GM19463 (cell line): ENCODE measurements around the gene MVD.

ENCODE experiments used
- ATAC-seq: cut with Tn5 transposase; IDR thresholded peaks from one replicate; pipeline ENCODE4 v1.9.1; 2021; ENCODE audit warnings: mild to moderate bottlenecking, moderate library complexity; ENCODE audit not compliant: unreplicated experiment

Gene MVD, protein sequence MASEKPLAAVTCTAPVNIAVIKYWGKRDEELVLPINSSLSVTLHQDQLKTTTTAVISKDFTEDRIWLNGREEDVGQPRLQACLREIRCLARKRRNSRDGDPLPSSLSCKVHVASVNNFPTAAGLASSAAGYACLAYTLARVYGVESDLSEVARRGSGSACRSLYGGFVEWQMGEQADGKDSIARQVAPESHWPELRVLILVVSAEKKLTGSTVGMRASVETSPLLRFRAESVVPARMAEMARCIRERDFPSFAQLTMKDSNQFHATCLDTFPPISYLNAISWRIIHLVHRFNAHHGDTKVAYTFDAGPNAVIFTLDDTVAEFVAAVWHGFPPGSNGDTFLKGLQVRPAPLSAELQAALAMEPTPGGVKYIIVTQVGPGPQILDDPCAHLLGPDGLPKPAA

DNA sequence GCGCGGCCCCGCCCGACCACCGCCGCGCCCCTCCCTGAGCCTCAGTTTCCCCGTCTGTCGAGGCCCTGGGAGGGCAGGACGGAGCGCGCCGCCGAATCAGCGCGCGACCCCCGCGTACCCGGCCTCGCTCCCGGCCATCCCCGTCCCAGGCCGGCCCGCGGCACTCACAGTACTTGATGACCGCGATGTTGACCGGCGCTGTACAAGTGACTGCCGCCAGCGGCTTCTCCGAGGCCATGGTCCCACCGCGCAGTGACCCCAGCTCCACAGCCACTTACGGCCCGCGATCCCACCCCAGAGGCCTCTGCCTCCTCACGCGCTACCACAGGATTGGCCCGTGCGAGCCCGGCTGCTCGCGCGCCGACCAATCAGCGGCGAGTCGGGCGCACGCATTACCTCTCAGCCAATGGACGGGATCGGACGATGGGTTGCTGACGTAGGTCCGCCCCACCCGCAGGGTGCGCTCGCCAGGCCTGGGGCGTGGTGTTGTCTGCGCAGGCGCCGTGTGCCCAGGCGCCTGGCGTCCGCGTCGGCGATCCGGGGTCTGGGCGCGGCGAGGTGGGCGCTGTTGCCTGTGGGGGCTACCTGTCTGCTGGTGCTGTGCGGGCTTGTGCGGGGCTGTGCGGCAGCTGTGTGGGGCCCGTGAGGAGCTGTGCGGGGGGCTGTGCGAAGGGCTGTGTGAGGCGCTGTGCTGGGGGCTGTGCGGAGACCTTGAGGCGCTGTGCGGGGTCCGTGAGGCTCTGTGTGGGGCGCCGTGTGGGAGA, at the start of gene MVD:
Gene MVD, minus strand, starts transcription at position 249 of the 764 bp plus-strand sequence. Its CDS starts 11 bp downstream, at position 238.
- peak; percentile 95 for ATAC-seq

DNA sequence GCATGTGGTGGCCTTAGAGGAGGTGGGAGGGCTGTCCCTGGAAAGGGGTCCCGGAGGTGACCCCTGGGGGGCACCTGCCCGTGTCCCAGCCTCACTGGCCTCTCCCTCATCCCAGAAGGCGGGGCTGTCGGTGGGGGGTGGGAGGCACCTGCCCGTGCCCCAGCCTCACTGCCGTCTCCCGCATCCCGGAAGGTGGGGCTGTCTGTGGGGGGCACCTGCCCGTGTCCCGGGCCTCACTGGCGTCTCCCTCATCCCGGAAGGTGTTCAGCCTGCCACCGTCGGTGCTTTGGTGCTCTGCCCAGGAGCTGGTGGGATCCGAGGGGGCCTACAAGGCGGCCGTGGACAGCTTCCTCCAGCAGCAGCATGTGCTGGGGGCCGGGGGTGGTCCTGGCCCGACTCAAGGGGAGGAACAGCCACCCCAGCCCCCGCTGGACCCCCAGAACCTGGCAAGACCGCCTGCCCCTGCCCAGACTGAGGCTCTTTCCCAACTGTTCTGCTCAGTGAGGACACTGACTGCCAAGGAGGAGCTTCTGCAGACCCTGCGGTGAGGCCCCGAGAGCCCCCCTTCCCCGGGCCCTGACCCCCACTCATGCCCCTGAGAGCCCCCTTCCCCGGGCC, 49.6 kb upstream of the MVD start:
- no peak for ATAC-seq

DNA sequence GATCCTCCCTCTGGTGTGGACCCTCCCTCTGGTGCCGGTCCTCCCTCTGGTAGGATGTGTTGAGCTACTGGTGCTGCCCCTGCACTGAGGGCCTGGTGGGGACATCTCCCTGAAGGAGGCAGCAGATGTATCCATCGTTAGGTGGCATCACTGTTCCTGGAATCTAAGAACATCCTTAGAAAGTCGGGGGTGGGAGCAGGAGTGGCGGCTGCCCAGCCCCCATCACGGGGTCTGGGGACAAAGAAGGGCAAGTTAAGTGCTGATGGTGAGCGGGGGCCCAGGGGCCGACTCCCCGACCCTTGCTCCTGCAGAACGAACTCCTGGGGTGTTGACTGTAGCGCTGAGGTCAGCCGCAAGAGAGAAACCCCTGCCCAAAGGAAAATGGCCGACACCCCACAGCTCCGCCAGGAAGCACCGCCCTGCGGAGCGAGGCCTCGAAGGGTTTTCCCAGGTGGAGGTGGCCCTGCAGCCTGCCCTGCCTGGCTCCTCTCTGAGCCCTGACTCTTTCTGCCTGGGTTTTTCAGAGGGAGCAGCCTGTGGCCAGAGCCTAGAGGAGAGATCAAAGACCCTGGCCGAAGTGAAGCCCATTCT, 49.0 kb upstream of the MVD start:
- ATAC-seq: no peak

DNA sequence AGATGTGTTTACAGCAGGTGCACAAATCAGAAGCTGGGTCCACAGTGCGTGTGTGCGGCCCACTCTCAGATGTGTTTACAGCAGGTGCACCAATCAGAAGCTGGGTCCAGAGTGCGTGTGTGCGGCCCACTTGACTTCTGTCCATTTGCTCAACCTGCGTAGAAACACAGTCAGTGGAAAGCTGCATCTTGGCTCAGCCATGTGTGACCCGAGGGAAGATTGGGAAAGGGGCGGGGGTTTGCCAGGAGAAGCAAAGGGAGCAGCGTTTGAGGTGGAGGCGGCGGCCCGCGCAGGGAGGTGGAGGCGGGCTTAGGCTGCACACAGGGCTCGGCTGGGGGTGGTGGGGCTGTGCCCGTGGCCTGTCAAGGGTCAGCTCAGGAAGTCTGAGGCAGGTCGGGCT, 47.7 kb upstream of the MVD start:
- no peak for ATAC-seq

DNA sequence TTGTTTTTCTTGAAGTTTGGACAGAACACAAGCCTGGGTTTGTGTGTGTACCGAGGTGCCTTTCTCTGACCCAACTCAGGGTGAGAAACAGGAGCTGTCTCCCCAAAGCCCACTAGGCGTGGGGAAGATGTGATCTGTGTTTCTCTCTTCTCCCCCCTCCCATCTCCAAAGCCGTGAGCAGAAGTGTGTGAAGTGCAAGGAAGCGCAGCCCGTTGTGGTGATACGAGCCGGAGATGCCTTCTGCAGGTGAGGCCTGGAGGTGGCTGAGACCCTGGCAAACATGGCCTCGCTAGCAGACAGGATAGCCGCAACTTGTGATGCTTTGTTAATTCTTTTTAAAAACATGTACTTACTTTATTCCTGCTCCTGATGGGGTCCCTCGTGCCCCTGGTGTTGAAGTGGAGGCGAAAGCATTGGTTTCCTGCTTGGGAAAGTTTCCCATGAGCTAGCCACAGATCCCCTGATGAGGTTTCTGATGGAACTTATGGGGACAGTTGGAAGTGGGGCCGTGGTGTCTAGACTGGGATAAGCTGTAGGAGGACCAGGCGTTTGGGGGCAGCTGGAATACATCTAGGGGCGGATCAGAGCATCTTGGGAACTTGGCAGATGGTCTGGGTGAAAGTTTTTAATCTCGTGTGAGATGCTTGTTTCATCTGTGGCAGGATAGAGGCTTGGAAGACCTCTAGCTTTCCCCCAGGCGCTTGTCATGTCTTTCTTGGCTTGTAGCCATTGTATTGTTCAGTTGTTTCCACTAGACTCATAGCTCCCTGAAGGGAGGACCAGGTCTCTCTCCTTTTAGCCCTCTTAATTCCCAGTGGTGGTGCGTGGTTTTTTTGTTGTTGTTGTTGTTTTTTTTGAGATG, 44.3 kb upstream of the MVD start:
- no peak for ATAC-seq

DNA sequence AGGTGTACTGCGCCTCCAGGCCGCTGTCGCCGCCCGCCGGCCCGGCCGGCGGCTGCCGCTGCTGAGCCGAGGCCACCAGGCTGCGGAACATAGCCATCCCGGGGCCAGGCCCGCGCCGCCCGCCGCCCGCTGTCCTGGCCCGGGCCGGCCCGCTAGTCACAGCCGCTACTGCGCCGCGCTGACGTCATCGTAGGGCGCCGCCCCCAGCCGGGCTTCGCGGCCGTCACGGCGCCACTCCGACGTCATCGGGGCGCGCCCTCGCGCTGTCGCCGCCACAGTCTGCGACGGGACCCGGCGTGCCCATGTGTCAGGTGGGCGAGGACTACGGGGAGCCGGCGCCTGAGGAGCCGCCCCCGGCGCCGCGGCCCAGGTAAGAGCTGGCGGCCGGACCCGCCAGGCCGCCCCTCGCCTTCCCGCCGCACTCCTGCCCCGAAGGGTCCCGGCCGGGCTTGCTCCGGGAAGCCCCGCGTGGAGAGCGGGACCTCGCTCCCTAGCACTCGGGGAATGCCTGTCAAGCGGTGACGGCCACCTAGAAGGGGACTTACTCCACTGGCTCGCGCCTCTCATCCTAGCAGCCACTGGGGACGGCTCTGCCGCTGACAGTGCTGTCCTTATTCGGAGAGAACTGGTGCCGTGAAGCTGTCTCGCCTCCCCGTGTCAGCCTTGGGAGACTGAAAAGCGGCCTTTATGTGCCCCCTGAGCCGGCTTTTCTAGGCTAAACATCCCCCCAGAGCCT, 43.5 kb upstream of the MVD start, which contains the start of the genes CTU2 and RNF166:
Gene CTU2, plus strand, starts transcription at position 275 of the 736 bp plus-strand sequence. Its CDS starts 28 bp downstream, at position 303.
Gene RNF166, minus strand, starts transcription at position 180 of the 736 bp plus-strand sequence. Its CDS starts 83 bp downstream, at position 97.
- ATAC-seq: peak; percentile 64

DNA sequence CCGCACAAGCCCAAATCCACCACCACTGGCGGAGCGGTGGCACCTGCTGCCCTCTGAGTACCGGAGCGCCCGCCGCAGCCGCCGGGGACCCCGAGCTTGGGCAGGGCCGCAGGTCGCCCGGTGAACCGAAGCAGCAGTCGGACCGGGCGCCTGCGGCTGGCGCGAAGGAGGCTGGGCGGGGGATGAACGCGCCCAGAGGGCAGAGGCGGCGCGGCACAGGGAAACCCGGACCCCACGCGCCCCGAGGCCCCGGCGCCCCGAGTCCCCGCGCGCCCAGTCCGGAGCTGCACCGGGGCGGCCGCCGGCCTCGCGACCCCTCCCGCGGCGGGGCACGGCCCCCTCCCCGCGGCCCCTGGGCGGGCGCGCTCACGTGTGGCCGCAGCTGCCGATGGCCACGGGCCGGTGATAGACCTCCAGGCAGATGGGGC, 42.9 kb upstream of the MVD start:
- peak; percentile 18 for ATAC-seq

DNA sequence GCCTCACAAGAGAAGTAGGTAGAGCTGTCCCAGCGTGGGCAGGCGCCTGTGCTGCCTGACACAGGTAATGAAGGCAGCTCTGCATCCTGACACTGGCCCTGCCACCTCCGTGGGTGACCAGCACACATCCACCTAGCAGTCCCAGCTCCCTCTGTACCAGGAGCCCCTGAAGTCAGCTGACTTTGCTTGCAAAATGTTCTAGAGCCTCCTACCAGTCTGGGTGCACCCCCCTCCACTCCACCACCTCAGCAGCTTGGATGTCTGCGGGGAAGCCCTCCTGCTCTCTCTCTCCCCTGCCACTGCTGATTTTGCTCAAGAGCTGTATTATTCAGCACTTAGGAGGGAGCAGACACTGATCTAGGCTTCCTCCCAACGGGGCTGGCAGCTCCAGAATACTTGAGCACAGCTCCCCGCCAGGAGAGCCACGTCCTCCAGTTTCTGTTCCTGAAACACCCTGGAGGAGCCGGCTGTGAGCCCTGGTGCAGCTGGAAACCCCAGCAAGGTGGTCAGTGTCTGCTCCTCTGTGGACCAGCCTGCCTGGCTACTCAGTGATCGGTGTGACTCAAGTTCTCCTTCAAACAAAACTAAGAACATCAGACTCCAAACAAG, 42.3 kb upstream of the MVD start:
- ATAC-seq: no peak

DNA sequence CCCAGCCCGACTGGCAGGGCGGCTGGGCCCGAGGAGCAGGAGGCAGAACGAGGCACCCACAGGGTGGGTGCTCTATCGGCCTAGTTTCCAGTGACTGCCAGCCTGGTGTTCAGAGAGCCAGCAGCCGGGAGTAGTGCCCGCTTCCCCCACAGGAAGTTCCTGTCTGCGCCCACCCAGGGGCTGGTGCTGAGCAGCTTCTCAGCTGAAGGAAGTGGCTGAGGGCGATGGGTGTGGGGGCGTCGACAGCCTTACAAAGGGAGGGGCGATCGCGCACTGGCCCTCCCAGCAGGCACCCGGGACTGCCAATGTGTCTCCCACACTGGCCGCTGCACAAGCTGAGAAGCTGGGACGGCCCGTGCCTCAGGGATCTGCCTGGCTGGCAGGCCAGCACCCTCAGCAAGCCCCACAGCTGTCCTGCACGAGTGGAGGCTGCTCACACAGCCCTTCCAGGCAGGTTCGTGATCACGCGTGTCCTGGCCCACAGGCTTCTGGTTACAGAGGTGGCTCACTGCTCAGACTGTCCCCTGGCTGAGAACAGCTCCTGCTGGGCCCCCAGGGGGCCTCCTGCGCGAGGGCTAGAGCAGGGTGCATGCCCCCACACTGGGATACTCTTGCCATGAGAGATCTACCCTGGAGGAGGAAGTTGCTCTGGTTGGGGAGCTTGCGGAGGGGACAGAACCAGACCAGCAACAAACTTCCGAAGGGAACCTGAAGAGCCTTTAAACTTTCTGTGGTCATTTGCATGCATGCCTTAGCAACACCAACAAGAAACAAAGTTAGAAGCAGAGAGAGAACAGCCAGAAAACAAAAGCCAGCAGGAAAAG, 40.8 kb upstream of the MVD start:
- ATAC-seq: no peak

DNA sequence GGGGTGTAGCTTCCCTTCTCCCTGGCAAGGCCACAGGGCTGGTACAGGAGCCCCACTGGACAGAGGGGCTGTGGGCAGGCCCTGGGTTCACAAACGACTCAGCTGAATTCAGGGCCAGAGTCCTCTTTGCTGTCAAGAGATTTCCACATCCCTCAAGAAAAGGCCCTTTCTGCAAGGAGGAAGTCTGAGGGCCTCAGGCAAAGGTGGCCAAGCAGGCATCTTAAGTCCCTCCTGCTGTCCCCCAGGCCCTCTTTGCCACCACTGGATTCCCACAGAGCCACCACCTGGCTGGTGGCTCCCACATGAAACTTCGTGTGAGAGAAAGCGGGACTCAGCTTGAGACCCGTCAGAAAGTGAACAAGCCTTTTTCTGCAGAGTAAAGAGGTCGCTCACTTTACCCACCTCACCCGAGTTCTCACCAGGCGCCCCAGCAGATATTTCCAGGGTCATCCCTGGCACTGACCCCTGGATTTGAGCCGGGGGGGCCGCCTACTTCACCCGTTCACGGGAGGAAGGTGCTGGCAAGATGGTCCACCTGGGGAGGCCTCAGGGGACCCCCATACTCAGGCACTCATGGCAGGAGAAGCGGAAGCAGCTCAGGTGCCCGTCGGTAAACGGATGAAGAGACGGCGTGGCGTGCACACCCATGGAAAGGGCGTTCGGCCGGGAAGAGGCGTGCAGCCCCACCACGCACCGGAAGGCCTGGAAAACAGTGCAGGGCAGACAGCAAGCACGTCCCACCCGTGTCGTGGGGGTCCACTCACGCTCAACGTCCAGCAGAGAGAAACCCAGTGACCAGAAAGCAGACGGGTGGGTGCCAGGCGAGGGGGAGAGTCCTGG, 39.7 kb upstream of the MVD start:
- ATAC-seq: no peak

DNA sequence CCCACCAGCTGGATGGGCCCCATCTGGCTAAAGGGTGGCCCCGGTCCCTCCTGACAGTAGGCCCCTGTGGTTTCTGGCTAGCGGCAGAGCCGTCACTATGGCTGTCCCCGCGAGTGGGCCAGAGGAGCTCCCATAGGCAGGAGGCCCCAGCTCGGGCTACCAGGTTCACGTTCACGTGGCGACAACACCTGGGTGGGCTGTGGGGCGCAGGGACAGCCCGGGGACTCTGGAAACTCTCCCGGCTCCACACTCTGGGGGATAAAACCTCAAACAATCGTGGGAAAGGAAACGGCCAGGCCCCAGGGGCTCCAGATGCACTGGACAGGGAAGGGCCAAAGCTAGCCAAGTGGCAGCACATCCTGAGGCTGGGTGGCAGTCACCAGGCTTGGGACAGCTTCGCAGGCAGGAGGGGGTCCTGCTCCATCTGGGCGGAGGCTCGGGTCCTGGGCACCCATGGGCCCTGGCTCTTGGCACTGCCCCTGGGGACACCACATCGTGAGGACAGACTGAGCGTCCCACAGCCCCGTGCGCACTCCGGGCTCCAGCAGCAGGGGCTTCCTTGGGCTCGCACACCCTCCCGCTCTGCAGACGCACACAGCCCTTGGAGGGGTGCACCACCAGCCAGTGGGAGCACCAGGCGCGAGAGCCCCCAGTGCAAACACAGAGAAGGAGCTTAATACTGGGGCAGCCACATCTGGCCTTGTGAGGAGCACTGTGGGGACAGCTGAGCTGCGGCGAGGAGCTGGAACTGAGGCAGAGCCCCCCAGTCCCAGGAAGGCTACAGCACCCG, 38.9 kb upstream of the MVD start:
- ATAC-seq: no peak

DNA sequence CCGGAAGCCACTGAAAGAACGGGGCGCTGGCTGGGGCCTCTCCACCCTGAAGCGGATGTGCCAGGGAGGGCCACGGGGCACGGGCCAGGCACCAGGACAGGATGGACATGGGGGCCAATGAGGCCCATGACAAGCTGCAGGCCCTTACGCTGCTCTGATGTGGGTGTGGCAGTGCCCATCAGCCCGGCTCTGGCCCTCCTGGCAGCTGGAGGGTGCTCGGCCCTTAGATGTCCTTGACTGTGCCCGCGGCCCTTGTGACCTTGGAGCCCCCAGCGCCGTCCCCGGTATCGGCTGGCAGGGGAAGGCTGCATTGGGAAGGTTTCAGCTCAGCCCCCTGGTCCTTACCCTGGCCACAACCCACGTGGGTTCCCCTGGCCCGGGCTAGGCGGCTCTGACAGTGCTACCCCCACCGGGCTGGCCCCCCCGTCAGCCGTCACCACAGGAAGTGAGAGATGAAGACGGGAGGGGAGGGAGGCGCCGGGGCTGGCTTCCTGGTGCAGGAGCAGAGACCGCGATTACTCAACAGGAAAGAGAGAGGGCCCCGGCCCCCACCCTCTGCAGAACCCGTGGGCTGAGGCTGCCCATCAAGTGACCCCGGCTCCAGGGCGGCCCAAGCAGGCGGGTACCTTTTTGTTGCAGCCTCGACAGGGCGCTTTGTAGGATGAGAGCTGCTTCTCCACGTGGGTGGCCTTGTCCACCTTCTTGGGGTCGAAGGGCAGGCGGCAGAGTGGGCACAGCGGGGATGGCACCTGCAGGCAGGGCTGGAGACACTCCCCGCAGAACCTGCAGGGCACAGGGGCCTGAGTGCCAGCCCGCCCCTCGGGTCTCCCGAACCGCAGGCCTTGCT, 38.0 kb upstream of the MVD start:
- ATAC-seq: peak; percentile 76

DNA sequence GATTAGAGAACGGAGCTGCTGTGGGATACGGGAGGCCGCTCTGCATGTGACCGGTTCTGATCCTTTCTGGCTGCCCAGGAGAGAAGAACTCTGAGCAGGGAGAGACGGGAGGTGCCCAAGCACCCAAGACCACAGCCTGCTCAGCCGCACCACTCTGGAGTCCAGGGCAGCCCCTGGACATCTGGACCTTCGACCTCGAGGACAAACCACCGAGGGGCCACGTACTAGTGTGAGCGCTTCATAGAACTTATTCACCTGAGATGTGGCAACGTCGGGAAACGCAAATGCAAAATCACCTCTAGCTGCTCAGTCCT, 37.4 kb upstream of the MVD start:
- ATAC-seq: no peak

DNA sequence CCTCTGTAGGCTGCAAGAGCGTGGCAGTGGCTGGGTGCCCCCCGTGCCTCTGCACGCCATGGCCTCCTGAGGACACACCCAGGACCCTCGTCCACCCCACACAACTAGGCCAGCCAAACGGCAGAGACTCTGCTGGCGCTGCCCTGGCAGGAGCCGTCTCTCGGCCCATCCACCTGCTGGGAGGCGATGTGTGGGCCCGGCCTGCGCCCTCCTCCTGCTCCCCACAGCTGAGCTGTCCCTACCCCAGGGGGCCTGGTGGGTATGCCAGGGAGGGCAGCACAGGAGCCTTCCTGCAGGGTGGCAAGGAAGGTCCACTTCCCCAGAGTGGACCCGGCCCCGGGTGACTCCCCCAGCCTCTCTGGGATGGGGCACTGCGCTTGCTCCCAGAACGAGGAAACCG, 36.3 kb upstream of the MVD start:
- ATAC-seq: no peak

DNA sequence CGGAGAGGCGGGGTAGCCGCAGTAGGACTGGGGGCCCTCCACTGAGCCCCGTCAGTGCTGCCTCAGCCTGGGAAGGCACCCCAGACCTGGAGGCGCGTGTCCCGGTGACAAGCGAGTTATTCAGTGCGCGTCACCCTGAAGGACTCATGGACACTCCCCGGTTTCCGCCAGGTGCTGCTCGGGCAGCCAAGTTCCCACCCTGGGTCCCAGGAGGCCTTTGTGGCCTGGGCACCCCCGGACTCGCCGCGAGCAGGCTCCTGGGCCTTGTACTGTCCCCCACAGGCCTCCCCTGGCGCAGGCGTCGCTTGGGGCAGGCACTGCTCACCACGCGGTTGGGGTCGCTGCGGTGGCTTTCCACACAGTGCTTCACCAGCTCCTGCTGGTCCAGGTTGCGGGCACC, 35.8 kb upstream of the MVD start:
- ATAC-seq: no peak
